ENCODE results near the gene KLHL29. TPM values are rescaled to one million over a fixed set of nuclear protein-coding genes. Genes with fewer than 3 reads are reported as not detected.

Gene KLHL29
- total RNA-seq, 1 experiment from 2014 or later = 3.4 TPM

DNA sequence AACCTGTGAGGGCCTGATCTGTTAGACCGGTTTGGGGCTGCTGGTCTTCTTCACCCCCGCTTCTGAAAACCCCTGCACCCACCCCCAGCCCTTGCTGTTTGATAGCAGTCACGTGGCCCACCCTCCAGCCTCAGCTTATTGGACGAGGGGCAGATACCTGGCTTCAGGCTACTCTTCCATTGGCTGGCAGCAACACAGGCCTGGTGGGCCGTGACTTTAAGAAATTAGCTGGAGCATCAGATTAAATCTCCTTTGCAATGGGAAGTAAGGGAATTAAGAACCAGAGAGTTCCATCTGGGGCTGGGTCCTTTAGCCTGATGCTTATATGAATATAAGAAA lies 107.3 kb downstream of the KLHL29 start:
- Histone ChIP-seq H3F3A (ENCODE audit: insufficient read depth, low read depth) (no peaks in the 10 kb centered on the region), H3K9me2 (ENCODE audit: insufficient read depth) (no peaks in the 10 kb centered on the region), H4K20me1 (ENCODE audit: insufficient read depth) (no peaks in the 10 kb centered on the region), H3K36me3 (ENCODE audit: low read depth) (no peaks in the 10 kb centered on the region), H3K27me3 (ENCODE audit: insufficient read depth, low read depth) (no peaks in the 10 kb centered on the region), H3K4me1 (replicated peaks; ENCODE audit: insufficient read depth) (no peaks in the 10 kb centered on the region), H2AFZ (no peak overlapping the region), H3K9me3 (ENCODE audit: insufficient read depth, low read depth) (no peaks in the 10 kb centered on the region), H3K4me3 (no peak overlapping the region), H3K79me2 (ENCODE audit: low read depth) (no peaks in the 10 kb centered on the region), H3K27ac (no peak overlapping the region), H3K4me2 (no peak overlapping the region)
- CTCF ChIA-PET = no interaction called here
- no peak for TF ChIP-seq EZH2 (IDR thresholded peaks at IDR 0.05; ENCODE audit: low read depth)
- TF ChIP-seq, protein P1, sequence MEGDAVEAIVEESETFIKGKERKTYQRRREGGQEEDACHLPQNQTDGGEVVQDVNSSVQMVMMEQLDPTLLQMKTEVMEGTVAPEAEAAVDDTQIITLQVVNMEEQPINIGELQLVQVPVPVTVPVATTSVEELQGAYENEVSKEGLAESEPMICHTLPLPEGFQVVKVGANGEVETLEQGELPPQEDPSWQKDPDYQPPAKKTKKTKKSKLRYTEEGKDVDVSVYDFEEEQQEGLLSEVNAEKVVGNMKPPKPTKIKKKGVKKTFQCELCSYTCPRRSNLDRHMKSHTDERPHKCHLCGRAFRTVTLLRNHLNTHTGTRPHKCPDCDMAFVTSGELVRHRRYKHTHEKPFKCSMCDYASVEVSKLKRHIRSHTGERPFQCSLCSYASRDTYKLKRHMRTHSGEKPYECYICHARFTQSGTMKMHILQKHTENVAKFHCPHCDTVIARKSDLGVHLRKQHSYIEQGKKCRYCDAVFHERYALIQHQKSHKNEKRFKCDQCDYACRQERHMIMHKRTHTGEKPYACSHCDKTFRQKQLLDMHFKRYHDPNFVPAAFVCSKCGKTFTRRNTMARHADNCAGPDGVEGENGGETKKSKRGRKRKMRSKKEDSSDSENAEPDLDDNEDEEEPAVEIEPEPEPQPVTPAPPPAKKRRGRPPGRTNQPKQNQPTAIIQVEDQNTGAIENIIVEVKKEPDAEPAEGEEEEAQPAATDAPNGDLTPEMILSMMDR (conservative IDR thresholded peaks at IDR 0.05) = no peak
- POLR2A ChIA-PET (ENCODE audit: unreplicated experiment) = no interaction called here
- BruUV-seq (replicated peaks) = no TSS peak
- intact Hi-C loops (cut with micrococcal nuclease; ENCODE audit: unreplicated experiment) = no loop called here
- DNase-seq = no peak

DNA sequence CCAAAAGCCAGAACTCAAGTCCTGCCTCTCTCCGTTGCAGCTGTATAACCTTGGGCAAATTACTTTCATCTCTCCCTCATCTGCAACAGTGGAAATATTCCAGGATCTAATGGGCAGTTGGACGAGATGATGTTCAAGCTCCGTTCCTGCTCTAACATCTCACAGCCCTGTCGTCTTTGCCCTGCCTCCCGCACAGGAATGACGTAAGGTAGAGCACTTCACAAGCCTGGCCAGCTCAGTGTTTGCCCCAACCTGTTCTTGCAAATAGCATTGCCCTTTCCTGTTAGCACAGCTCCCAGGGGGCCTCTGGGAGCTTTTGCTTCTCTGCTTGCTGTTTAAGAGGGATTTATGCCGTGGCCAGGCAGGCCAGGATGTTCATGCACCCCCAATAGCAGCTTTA lies 107.9 kb downstream of the KLHL29 start:
- no TSS peak for BruUV-seq (replicated peaks)
- Histone ChIP-seq H3K9me3 (ENCODE audit: insufficient read depth, low read depth) (no peaks in the 10 kb centered on the region), H3K4me2 (no peak overlapping the region), H4K20me1 (ENCODE audit: insufficient read depth) (no peaks in the 10 kb centered on the region), H3F3A (ENCODE audit: insufficient read depth, low read depth) (no peaks in the 10 kb centered on the region), H3K27ac (no peak overlapping the region), H3K79me2 (ENCODE audit: low read depth) (no peaks in the 10 kb centered on the region), H3K27me3 (ENCODE audit: insufficient read depth, low read depth) (no peaks in the 10 kb centered on the region), H3K36me3 (ENCODE audit: low read depth) (no peaks in the 10 kb centered on the region), H3K4me1 (replicated peaks; ENCODE audit: insufficient read depth) (no peaks in the 10 kb centered on the region), H2AFZ (no peak overlapping the region), H3K4me3 (no peak overlapping the region), H3K9me2 (ENCODE audit: insufficient read depth) (no peaks in the 10 kb centered on the region)
- intact Hi-C loops (cut with micrococcal nuclease; ENCODE audit: unreplicated experiment) = no loop called here
- POLR2A ChIA-PET (ENCODE audit: unreplicated experiment) = no interaction called here
- CTCF ChIA-PET = no interaction called here
- TF ChIP-seq, protein P1 (conservative IDR thresholded peaks at IDR 0.05) = no peak
- no peak for TF ChIP-seq EZH2 (IDR thresholded peaks at IDR 0.05; ENCODE audit: low read depth)
- no peak for DNase-seq

DNA sequence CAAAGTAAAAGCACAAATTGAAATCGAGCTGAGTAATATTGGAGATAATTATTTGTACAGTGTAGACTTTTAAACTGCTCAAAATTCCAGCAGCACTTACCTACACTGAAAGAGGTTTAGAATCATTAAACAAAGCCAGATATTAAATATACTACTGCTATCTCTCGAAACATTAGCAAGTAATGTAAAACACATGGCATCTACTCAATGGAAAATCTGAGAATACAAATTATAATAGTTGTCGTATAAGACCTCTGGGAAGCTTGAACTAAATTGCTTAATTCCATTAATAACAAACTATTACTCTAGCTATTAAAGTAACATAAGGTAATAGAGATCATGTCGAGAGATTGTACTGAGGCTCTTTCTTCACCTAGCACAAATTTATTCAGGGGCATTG lies 108.9 kb downstream of the KLHL29 start:
- no peaks in the 10 kb centered on the region for H3K9me3 ChIP-seq (ENCODE audit: insufficient read depth, low read depth)
- no peak overlapping the region for H2AFZ ChIP-seq
- CTCF ChIA-PET = no interaction called here
- H4K20me1 ChIP-seq (ENCODE audit: insufficient read depth) = no peaks in the 10 kb centered on the region
- no peak overlapping the region for H3K27ac ChIP-seq
- POLR2A ChIA-PET (ENCODE audit: unreplicated experiment) = no interaction called here
- H3K4me3 ChIP-seq = no peak overlapping the region
- TF ChIP-seq, protein P1 (conservative IDR thresholded peaks at IDR 0.05) = no peak
- no peak for TF ChIP-seq EZH2 (IDR thresholded peaks at IDR 0.05; ENCODE audit: low read depth)
- H3K36me3 ChIP-seq (ENCODE audit: low read depth) = no peaks in the 10 kb centered on the region
- intact Hi-C loops (cut with micrococcal nuclease; ENCODE audit: unreplicated experiment) = no loop called here
- BruUV-seq (replicated peaks) = no TSS peak
- H3F3A ChIP-seq (ENCODE audit: insufficient read depth, low read depth) = no peaks in the 10 kb centered on the region
- no peaks in the 10 kb centered on the region for H3K27me3 ChIP-seq (ENCODE audit: insufficient read depth, low read depth)
- no peaks in the 10 kb centered on the region for H3K9me2 ChIP-seq (ENCODE audit: insufficient read depth)
- H3K4me2 ChIP-seq = no peak overlapping the region
- DNase-seq = no peak
- H3K4me1 ChIP-seq (replicated peaks; ENCODE audit: insufficient read depth) = no peaks in the 10 kb centered on the region
- no peaks in the 10 kb centered on the region for H3K79me2 ChIP-seq (ENCODE audit: low read depth)
